ENCODE results near the gene XG.
"Not testable (repeated sequence)": the region's sequence is repeated elsewhere in the genome, so short reads cannot be mapped to it uniquely, and the experiment has no call there.

XG gene

GRCh38 chrX:2781698-2782097, 29.9 kb downstream of the XG start:
- no peak for DNase-seq

DNA sequence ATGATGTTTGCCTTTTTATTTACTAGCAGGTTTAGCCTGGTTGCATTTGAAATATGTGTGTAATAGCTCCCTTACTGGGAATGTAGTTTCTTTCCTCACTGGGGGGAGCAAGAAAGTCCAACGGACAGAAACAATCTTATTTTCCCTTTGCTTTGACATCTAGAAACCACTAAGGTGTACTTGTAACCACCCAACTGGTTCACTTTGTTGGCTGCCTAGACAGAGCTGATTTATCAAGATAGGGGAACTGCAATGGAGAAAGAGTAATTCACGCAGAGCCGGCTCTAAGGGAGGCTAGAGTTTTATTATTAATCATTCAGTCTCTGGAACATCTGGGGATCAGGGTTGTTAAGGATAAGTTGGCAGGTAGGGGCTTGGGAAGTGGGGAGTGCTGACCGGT, 30.3 kb downstream of the XG start:
- DNase-seq = no peak

DNA sequence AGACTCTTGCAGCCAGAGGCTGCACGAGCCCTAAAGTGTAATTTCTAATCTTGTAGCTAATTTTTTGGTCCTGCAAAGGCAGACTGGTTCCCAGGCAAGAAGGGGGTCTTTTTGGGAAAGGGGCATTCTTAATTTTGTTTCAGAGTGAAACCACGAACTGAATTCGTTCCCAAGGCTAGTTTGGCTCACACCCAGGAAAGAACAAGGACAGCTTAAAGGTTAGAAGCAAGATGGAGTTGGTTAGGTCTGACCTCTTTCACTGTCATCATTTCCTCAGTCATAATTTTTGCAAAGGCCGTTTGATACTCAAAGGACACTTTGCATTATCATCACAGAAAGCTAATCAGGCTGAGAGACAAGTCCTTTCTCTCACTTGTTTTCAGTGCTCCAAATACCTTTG, 30.9 kb downstream of the XG start:
- no peak for DNase-seq

DNA sequence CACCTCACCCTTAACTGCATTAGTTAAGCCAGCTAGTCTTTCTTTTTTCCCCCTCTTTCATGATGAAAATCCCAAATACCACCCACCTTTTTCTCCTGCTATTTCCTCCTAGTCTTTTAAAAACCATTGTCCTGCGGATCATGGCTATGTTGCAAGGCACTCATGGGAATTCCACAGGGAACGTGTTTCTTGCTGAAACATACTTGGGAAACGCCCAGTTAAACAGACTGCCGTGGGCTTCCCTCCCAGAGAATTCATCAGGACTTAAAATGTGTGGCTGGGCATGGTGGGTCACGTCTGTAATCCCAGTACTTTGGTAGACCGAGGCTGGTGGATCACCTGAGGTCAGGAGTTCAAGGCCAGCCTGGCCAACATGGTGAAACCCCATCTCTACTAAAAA, 32.2 kb downstream of the XG start:
- no peak for DNase-seq

GRCh38 chrX:2785538-2785937, 33.7 kb downstream of the XG start:
- DNase-seq = no peak

GRCh38 chrX:2788980-2789379, 37.1 kb downstream of the XG start:
- no peak for DNase-seq

- no peak for DNase-seq
These were observed 37.7 kb downstream of the XG start for GRCh38 chrX:2789569-2789968.

GRCh38 chrX:2793752-2794151, 41.9 kb downstream of the XG start:
- DNase-seq = no peak

DNA sequence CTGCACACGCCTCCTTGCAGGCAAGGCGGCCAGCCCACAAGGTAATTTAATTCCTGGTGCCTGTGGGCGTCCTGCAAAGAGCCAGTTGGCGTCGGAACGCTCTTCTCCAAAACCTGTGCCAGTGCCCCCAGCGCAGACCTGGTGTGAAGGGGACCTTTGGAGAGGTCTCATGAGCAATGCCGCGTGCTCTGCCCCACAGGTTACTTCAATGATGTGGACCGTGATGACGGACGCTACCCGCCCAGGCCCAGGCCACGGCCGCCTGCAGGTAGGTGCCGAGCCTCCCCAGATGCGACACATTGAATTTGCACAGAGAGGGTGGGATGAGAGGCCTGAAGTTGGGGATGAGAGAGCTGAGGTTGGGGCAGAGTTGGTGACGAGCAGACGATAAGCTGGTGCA, 42.5 kb downstream of the XG start:
- no peak for DNase-seq

GRCh38 chrX:2796808-2797207, 45.0 kb downstream of the XG start:
- DNase-seq = not testable (repeated sequence)

GRCh38 chrX:2799369-2799768, 47.5 kb downstream of the XG start:
- no peak for DNase-seq

- DNase-seq = not testable (repeated sequence)
These were observed 48.1 kb downstream of the XG start for GRCh38 chrX:2799980-2800379.

GRCh38 chrX:2801223-2801622, 49.4 kb downstream of the XG start:
- no peak for DNase-seq

GRCh38 chrX:2802376-2803090, 50.7 kb downstream of the XG start:
- DNase-seq = not testable (repeated sequence)

- DNase-seq = not testable (repeated sequence)
These were observed 51.6 kb downstream of the XG start for GRCh38 chrX:2803486-2803885.

GRCh38 chrX:2804106-2804843, 52.4 kb downstream of the XG start:
- not testable (repeated sequence) for DNase-seq

DNA sequence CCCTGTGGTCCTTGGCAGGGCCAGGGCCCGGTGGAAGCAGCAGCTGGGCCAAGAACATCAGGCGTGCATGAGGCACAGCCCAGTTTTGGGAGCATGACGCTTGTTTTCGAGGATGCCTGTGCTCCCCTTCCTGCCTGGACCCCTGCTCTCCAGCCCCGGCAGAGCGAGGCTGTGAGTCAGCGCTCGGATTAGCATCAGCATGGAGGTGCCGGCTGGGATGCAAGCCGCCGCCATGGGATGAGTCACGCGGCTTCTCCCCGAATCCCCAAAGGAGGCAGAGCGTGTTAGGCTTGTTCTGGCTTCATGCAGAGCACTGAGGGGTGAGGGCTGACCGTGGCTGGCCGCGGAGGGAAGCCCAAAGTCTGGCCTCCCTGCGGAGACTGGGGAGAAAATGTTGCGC, 53.0 kb downstream of the XG start:
- DNase-seq = not testable (repeated sequence)

DNA sequence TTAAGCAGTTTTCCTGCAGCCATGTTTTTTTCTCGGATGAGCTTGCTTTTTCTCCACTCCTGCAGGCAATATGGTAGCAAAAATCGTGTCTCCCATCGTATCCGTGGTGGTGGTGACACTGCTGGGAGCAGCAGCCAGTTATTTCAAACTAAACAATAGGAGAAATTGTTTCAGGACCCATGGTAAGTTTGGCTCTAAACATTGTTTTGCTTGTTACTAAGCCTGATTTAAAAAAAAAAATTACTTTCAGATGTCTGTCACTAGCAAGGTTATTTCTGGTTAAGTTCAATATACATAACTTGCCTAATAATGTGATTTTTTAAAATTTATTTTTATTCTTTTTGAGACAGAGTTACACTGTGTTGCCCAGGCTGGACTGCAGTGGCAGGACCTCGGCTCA, 59.4 kb downstream of the XG start:
- DNase-seq = no peak

DNA sequence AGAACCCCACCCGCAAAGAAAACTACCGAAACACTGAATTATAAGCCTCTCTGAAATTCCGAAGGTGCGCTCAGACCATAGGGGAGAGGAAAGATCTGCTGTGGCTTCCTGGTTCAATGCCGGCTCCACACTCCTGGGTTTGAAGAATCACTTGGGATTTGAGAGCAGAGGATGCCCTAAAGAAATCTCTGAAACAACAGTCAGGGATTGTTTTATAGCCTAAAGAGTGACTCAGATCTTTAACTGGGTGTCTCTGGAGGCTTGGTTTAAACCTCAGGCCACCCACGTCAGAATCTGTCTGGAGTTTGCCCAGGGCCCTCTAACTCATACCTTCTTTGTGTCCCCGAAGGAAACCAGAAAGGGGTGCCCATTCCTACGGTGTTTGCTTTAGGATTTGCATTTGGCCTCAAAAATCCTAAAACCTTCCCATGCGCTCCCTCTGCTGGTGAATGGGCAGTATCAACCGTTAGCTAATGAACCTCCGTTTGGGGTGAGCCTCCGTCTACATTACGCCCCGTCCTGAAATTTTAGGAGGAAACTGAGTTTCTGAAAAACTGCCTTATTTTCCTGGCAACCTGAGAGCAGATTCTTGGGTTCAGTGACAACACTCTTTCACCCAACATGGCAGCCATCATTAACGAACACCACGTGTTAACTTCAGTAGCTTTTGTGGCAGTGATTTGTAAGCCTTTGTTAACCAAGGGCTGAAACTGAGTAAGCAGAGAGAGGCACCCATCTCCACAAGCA, 60.5 kb downstream of the XG start:
- peak in 4 of 14 donors; percentile 2 to 14 (median 8) for DNase-seq

- DNase-seq = no peak
These were observed 65.2 kb downstream of the XG start for GRCh38 chrX:2817036-2817435.

DNA sequence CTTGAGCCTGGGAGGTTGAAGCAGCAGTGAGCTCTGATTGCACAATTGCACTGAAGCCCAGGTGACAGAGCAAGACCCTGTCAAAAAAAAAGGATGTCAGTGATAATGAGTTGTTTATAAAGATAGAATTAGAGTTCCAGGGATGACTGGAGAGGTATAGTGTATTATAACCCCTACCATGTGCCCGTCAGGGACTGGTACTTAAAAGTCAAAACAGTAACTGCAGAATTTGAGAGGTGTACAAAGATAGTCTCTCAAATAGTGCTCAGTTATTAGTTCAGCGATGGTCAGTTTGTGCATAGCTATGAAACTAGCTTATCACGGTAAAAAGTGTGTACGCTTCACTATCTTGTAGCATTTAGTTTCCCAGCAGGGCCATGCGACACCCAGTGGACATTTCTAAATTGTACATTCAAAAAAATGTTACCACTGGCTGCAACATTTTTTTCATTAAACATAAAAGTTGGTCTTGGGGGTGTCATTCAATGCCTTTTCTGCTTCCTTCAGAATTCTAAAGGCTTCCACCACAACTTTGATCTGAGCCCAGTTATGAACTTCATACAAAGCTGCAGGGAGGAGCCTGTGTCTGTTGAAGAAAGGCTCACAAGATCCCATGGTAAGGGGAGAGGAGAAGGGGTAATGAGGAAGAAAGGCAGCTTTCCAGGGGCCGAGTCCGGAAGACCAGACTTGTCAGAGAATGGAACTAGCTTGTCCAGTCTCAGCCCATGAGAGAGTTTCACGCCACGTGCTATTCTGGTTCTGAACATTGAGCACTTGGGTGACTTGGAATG, 67.7 kb downstream of the XG start:
- DNase-seq = no peak

DNA sequence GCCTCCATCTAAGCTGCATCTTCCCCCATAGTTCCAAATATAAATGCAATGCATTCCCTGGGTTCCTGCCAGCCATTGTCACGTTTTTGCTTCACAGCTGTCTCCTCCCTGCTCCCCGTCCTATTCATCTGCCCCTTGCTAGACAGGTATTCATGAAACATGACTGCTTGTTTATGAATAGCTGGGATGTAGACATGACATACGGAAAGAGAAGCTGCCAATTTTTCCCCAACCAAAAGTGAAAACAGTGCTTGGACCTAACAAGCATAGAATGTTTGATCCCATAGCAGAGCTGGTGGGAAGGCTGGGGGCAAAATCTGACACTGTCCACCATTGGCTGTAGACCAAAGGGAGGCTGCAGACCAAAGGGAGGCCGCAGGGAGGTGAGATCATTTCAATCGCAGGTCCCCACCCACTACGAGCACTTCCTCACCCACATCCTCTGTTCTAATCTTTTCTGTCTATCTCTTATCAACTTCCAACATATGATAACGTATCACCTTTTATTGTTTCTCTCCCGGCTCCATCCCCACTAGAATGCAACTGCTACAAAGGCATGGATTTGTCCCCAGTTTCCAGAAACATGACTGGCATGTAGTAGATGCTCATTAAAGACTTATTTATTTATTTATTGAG, 68.4 kb downstream of the XG start:
- DNase-seq = no peak
